PC-3 (cell line): ENCODE results near the gene EEIG1. TPM values are rescaled to one million over a fixed set of nuclear protein-coding genes. Genes with fewer than 3 reads are reported as not detected.

ENCODE experiments used
- ATAC-seq: fragments of 200-7000 bp; cut with Tn5 transposase; 2 replicates; pipeline ENCODE4 v1.9.1; 2020; ENCODE audit warnings: mild to moderate bottlenecking, moderate library complexity
- BruUV-seq: library from RNA; stranded (reverse); fragments of 400-500 nt; replicated peaks from 2 replicates; lab custom pipeline; 2021; lab: Mats Ljungman, UMichigan
- CTCF ChIA-PET: fragments of 300-600 bp; sonication (Branson Sonifier 250); formaldehyde crosslinking; loops from one replicate; lab custom pipeline; 2022; ENCODE audit warnings: antibody characterized with exemption; lab: Charles Lee
- POLR2A ChIA-PET: fragments of 300-600 bp; sonication (Branson Sonifier 250); formaldehyde crosslinking; loops from one replicate; lab custom pipeline; 2022; ENCODE audit warnings: antibody characterized with exemption; ENCODE audit not compliant: unreplicated experiment; lab: Charles Lee
- DNase-seq: peaks from one replicate; pipeline ENCODE4 v3.0.0-alpha.2; 2015
- H2AFZ ChIP-seq: fragments of 300-600 bp; sonication (generic); 2 replicates; pipeline ENCODE4 v1.6.0; 2016; ENCODE audit warnings: antibody characterized with exemption, low read length
- H3F3A ChIP-seq: fragments of 300-600 bp; sonication (generic); one replicate; pipeline ENCODE4 v1.6.0; 2017; ENCODE audit warnings: antibody characterized with exemption, low read length, control low read depth, mild to moderate bottlenecking; ENCODE audit not compliant: unreplicated experiment
- H3K27ac ChIP-seq: fragments of 300-600 bp; sonication (generic); 2 replicates; pipeline ENCODE4 v1.5.1; 2016; ENCODE audit warnings: mild to moderate bottlenecking, low read length
- H3K27me3 ChIP-seq: fragments of 300-600 bp; sonication (generic); 2 replicates; pipeline ENCODE4 v1.6.1; 2016; ENCODE audit warnings: low read length, mixed read lengths
- H3K36me3 ChIP-seq: fragments of 300-600 bp; sonication (generic); 2 replicates; pipeline ENCODE4 v1.6.1; 2016; ENCODE audit warnings: low read depth, mixed run types, low read length, mixed read lengths
- H3K4me1 ChIP-seq: fragments of 300-600 bp; sonication (generic); 2 replicates; pipeline ENCODE4 v1.5.1; 2016; ENCODE audit warnings: low read length; ENCODE audit not compliant: insufficient read depth
- H3K4me2 ChIP-seq: fragments of 300-600 bp; sonication (generic); 2 replicates; pipeline ENCODE4 v1.6.0; 2016; ENCODE audit warnings: low read length
- H3K4me3 ChIP-seq: fragments of 300-600 bp; sonication (generic); 2 replicates; pipeline ENCODE4 v1.5.1; 2016; ENCODE audit warnings: mild to moderate bottlenecking, low read length, mixed read lengths
- H3K79me2 ChIP-seq: fragments of 300-600 bp; sonication (generic); 2 replicates; pipeline ENCODE4 v1.6.1; 2017; ENCODE audit warnings: low read length, mixed read lengths
- H3K9ac ChIP-seq: fragments of 300-600 bp; sonication (generic); 2 replicates; pipeline ENCODE4 v1.6.0; 2016; ENCODE audit warnings: mild to moderate bottlenecking, low read length
- H3K9me2 ChIP-seq: fragments of 300-600 bp; sonication (generic); replicated peaks from 2 replicates; pipeline ENCODE4 v1.6.1; 2016; ENCODE audit warnings: mixed run types, low read length, mixed read lengths
- H3K9me3 ChIP-seq: fragments of 300-600 bp; sonication (generic); 2 replicates; pipeline ENCODE4 v1.6.1; 2016; ENCODE audit warnings: low read length, mixed read lengths
- H4K20me1 ChIP-seq: fragments of 300-600 bp; sonication (generic); 2 replicates; pipeline ENCODE4 v1.6.1; 2016; ENCODE audit warnings: low read length, mixed read lengths
- CTCF ChIP-seq: fragments of 300-600 bp; sonication (generic); conservative IDR thresholded peaks from 2 replicates; pipeline ENCODE4 v1.5.1; 2017; ENCODE audit warnings: antibody characterized with exemption, low read depth, mild to moderate bottlenecking, low read length
- EZH2 ChIP-seq: fragments of 300-600 bp; sonication (generic); IDR thresholded peaks from one replicate; pipeline ENCODE4 v1.6.1; 2017; ENCODE audit warnings: antibody characterized with exemption, mild to moderate bottlenecking, low read length; ENCODE audit not compliant: unreplicated experiment
- EZH2phosphoT487 ChIP-seq: fragments of 300-600 bp; sonication (generic); IDR thresholded peaks from 2 replicates; pipeline ENCODE4 v1.6.1; 2018; ENCODE audit warnings: mild to moderate bottlenecking, antibody characterized with exemption, low read length, borderline replicate concordance
- intact Hi-C: fragments of 100-400 bp; cut with micrococcal nuclease; formaldehyde crosslinking; loops from 2 replicates; pipeline ENCODE4 v1.9.0; 2023
- total RNA-seq: library from RNA; depleted of rRNA; stranded (reverse); fragments of >200 nt; gene quantifications from 2 replicates; pipeline ENCODE4 v1.2.3, GENCODE V29; 2014; rRNA removed

Gene EEIG1
- total RNA-seq, 1 experiment from 2014 or later, result 10.8 TPM

GRCh38 chr9:127934248-127934647, 46.5 kb downstream of the EEIG1 start:
- intact Hi-C loops, result no loop called here
- POLR2A ChIA-PET, result no interaction called here

GRCh38 chr9:127931092-127931881, 49.5 kb downstream of the EEIG1 start:
- Histone ChIP-seq H2AFZ (peak overlapping the region; percentile 41), H3K4me1 (peaks cover 34% of the 10 kb centered on the region), H3K79me2 (peaks cover 18% of the 10 kb centered on the region), H3K36me3 (no peaks in the 10 kb centered on the region), H3K9me3 (no peaks in the 10 kb centered on the region), H4K20me1 (no peaks in the 10 kb centered on the region), H3F3A (no peaks in the 10 kb centered on the region), H3K9ac (no peak overlapping the region), H3K4me3 (peak overlapping the region; percentile 53), H3K4me2 (peak overlapping the region; percentile 68), H3K27me3 (no peaks in the 10 kb centered on the region), H3K9me2 (no peaks in the 10 kb centered on the region), H3K27ac (peak overlapping the region; percentile 5; the same call in 1 of the 2 replicates)
- DNase-seq, result peak; percentile 22
- ChIA-PET CTCF (no interaction called here), POLR2A (no interaction called here)
- ATAC-seq, result peak; percentile 4; the same call in 1 of the 2 replicates
- BruUV-seq, result no TSS peak
- TF ChIP-seq EZH2, result no peak
- TF ChIP-seq CTCF, result no peak
- no peak for TF ChIP-seq EZH2phosphoT487
- intact Hi-C loops, result no loop called here

More at GRCh38 chr9:127934248-127934647, 46.5 kb downstream of the EEIG1 start:
- Histone ChIP-seq H3K36me3 (no peaks in the 10 kb centered on the region), H3K4me1 (peaks cover 34% of the 10 kb centered on the region; the same call in 1 of the 2 replicates), H3K9me2 (no peaks in the 10 kb centered on the region), H4K20me1 (no peaks in the 10 kb centered on the region), H3K9ac (no peak overlapping the region), H3F3A (no peaks in the 10 kb centered on the region), H3K27ac (no peak overlapping the region), H3K9me3 (no peaks in the 10 kb centered on the region), H3K27me3 (no peaks in the 10 kb centered on the region), H3K79me2 (peaks cover 31% of the 10 kb centered on the region), H3K4me3 (no peak overlapping the region), H3K4me2 (no peak overlapping the region), H2AFZ (no peak overlapping the region)
- TF ChIP-seq CTCF, result 0 out of 2 replicates have a peak, but pooled peaks have one; percentile 13
- TF ChIP-seq EZH2phosphoT487, result no peak
- no peak for TF ChIP-seq EZH2
- DNase-seq, result no peak
- no TSS peak for BruUV-seq
- CTCF ChIA-PET, result no interaction called here
- no peak for ATAC-seq

Other genes with a start within 250 kb of the EEIG1 start
- 12.2 and 14.1 TPM in 2 replicates for gene TOR2A, start 245.7 kb downstream of the EEIG1 start, total RNA-seq
- 0.26 and 1.0 TPM in 2 replicates for gene SH2D3C, start 202.3 kb downstream of the EEIG1 start, total RNA-seq
- 37.3 and 39.2 TPM in 2 replicates for gene CDK9, start 195.0 kb downstream of the EEIG1 start, total RNA-seq
- 78.5 and 133 TPM in 2 replicates for gene FPGS, start 178.1 kb downstream of the EEIG1 start, total RNA-seq
- 1.1 and 1.2 TPM in 2 replicates for gene ENG, start 126.3 kb downstream of the EEIG1 start, total RNA-seq
- 79.1 and 105 TPM in 2 replicates for gene AK1, start 103.3 kb downstream of the EEIG1 start, total RNA-seq
- 8.5 and 14.5 TPM in 2 replicates for gene ST6GALNAC6, start 81.4 kb downstream of the EEIG1 start, total RNA-seq
- 26.9 and 27.8 TPM in 2 replicates for gene ST6GALNAC4, start 63.9 kb downstream of the EEIG1 start, total RNA-seq
- 5.1 and 5.4 TPM in 2 replicates for gene PIP5KL1, start 50.2 kb downstream of the EEIG1 start, total RNA-seq
- 32.0 and 33.0 TPM in 2 replicates for gene DPM2, start 43.1 kb downstream of the EEIG1 start, total RNA-seq
- gene NAIF1, start 86.3 kb upstream of the EEIG1 start, total RNA-seq, result 8.4 and 11.1 TPM in 2 replicates
- 25.2 and 37.0 TPM in 2 replicates for gene SLC25A25, start 87.2 kb upstream of the EEIG1 start, total RNA-seq
- 250 and 258 TPM in 2 replicates for gene PTGES2, start 146.7 kb upstream of the EEIG1 start, total RNA-seq
- 153 and 154 TPM in 2 replicates for gene LCN2, start 168.5 kb upstream of the EEIG1 start, total RNA-seq
- gene BBLN, start 179.3 kb upstream of the EEIG1 start, total RNA-seq, result 158 and 171 TPM in 2 replicates
- gene CIZ1, start 210.6 kb upstream of the EEIG1 start, total RNA-seq, result 46.1 and 67.7 TPM in 2 replicates
- 24.1 and 36.4 TPM in 2 replicates for gene DNM1, start 222.4 kb upstream of the EEIG1 start, total RNA-seq